Endothelial cell of umbilical vein (primary cell): ENCODE data around the gene FAM135A.

Experiments used
- JUN ChIP-seq: IDR thresholded peaks from 2 replicates; pipeline ENCODE4 v1.6.1; 2011; ENCODE audit warnings: borderline replicate concordance, low read depth; ENCODE audit not compliant: insufficient read length, insufficient read depth
- POLR2A ChIP-seq: IDR thresholded peaks from 2 replicates; pipeline ENCODE4 v1.6.1; 2012; ENCODE audit warnings: low read depth, mild to moderate bottlenecking, control low read depth, low read length
- POLR2AphosphoS5 ChIP-seq: IDR thresholded peaks from 2 replicates; pipeline ENCODE4 v1.6.1; 2012; ENCODE audit warnings: low read depth, mild to moderate bottlenecking, control low read depth, low read length, moderate library complexity; ENCODE audit not compliant: insufficient read depth
- TF ChIP-seq, protein P1 (sequence below), 2 donors: IDR thresholded peaks; 1 replicate in 1 of 2; 2 replicates in 1 of 2; pipeline ENCODE4 v1.5.1; 2011; ENCODE audit warnings: low read length in 2 of 2, mild to moderate bottlenecking in 2 of 2, moderate library complexity in 2 of 2, control low read depth in 1 of 2, inconsistent platforms in 1 of 2, low read depth in 1 of 2; ENCODE audit not compliant: insufficient read depth in 1 of 2; ENCODE audit errors: extremely low read depth in 1 of 2
- TF ChIP-seq, protein P2 (sequence below): IDR thresholded peaks from 2 replicates; pipeline ENCODE4 v1.6.1; 2011; ENCODE audit not compliant: insufficient read depth, insufficient read length

DNA sequence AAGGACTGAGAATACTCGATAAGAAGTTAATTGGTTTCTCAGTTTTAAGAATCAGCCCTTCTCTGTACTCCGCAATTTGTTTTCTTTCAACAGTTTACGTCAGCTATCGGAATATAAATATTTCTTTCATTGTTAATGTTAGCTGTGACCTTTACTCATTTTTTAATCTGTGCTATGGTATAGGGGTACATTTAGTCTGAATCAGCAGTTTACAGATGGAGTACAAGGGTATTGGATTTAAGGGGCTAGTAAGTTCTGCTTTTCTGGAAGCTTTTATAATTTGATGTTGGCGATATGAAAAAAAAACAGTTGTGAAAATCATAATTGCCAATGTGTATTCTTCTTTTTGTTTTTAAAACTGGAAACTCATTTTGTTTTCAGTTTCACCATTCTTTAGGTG lies 23.0 kb downstream of the FAM135A start:
- TF ChIP-seq, protein P1, sequence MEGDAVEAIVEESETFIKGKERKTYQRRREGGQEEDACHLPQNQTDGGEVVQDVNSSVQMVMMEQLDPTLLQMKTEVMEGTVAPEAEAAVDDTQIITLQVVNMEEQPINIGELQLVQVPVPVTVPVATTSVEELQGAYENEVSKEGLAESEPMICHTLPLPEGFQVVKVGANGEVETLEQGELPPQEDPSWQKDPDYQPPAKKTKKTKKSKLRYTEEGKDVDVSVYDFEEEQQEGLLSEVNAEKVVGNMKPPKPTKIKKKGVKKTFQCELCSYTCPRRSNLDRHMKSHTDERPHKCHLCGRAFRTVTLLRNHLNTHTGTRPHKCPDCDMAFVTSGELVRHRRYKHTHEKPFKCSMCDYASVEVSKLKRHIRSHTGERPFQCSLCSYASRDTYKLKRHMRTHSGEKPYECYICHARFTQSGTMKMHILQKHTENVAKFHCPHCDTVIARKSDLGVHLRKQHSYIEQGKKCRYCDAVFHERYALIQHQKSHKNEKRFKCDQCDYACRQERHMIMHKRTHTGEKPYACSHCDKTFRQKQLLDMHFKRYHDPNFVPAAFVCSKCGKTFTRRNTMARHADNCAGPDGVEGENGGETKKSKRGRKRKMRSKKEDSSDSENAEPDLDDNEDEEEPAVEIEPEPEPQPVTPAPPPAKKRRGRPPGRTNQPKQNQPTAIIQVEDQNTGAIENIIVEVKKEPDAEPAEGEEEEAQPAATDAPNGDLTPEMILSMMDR (IDR thresholded peaks at IDR 0.05; ENCODE audit: extremely low read depth in 1 of 2, insufficient read depth in 1 of 2, low read depth in 1 of 2, low read length in 2 of 2): no peak
- TF ChIP-seq, protein P2, sequence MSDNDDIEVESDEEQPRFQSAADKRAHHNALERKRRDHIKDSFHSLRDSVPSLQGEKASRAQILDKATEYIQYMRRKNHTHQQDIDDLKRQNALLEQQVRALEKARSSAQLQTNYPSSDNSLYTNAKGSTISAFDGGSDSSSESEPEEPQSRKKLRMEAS: no peak
- TF ChIP-seq POLR2A: no peak
- no peak for TF ChIP-seq POLR2AphosphoS5
- TF ChIP-seq JUN: no peak
